GM18502 (cell line): Measurements from ENCODE around the gene HCN4.
"Not testable (repeated sequence)": the region's sequence is repeated elsewhere in the genome, so short reads cannot be mapped to it uniquely, and the experiment has no call there.

Experiments
- ATAC-seq: cut with Tn5 transposase; IDR thresholded peaks from one replicate; pipeline ENCODE4 v1.9.1; 2021; ENCODE audit warnings: mild to moderate bottlenecking; ENCODE audit not compliant: unreplicated experiment, poor library complexity

The HCN4 gene

GRCh38 chr15:73368301-73369136, at the start of gene HCN4:
Gene HCN4, minus strand, starts transcription at chr15:73368958. Its CDS starts 688 bp downstream, at chr15:73368270.
- no peak for ATAC-seq

DNA sequence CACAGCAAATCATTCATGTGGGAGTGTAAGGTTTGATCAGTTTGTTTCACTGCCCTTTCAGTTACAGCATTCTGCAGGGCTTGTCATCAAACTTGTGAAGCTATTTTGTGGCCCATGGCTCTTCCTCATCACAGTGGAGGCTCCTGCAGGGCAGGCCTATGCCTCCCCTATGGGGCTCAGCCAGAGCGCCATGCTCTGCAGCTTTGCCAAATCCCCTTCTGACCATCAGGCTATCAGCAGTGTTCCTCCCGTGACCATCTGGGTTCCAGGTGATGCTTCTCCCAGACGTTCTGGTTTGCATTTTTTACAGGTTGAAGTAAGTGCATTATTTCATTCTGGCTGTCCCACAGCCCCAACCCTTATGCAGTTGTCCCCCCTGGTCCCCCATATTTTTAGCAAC, 46.1 kb upstream of the HCN4 start:
- ATAC-seq: no peak

GRCh38 chr15:73403171-73403570, 34.4 kb upstream of the HCN4 start:
- no peak for ATAC-seq

DNA sequence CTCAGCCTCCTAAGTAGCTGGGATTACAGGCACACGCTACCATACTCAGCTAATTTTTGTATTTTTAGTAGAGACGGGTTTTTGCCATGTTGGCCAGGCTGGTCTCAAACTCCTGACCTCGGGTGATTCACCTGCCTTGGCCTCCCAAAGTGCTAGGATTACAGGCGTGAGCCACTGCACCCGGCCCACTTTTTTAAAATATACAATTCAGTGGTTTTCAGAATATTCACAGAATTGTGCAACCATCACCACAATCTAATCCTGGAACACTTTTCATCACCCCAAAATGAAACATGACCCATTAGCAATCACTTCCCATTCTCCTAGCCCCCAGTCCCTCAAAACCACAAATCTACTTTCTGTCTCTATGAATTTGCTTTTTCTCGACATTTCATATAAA, 31.5 kb upstream of the HCN4 start:
- ATAC-seq: not testable (repeated sequence)

DNA sequence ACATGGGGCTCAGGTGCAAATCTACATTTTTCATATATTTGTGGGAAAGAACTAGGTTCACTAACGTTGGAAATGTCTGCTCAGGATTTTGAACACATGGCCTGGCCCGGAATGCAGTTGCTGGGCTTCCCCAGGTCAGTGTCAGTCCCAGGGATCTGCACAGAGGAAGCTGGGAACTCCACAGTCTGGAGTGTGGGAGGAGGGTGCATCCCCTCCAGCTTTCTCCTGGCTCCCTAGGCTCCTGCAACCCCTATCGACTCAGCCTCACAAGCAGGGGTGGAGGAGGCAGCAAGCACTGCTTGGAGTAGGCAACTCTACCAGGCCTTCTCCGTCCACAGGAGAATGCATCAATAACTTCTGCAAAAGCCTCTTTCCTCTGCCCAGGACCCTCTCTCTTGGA, 30.1 kb upstream of the HCN4 start:
- ATAC-seq: no peak

DNA sequence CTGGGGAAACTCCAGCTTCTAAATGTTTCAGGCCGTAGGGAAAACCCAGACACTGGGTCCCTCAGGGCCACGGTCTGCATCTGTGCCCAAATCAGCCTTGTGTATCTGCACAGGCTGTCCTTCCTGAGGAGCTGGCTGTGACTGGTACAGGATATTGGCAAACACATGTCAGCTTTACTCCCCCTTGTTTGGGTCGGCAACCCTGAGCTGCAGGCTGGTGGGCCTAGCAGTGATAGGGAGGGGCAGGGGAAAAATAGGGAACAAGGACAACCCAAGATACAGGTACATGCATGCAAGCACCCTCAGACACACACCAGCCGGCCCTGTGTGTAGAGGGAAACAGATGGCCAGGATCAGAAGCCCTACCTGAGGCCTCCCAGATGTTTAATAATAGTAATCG, 28.7 kb upstream of the HCN4 start:
- ATAC-seq: no peak

- ATAC-seq: no peak
Observed at GRCh38 chr15:73395671-73396070, 26.9 kb upstream of the HCN4 start.

DNA sequence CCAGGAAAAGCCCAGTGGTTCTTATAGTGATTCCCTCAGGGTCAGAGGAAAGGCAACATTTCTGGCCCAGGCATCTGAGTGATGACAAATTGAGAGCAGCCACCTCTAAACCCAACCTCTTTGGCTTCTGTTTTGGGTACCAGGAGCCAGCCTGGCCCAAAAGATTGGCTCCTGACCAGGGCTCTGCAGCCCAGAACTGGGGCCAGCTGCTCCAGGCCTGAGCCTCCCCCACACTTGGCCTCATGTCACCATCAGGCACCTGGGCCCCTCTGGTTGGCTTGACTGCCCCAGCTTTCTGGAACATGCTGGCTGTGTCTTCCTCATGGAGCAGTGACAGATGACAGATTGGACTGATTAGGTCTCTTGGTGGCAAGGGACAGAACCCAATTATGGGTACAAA, 26.0 kb upstream of the HCN4 start:
- ATAC-seq: no peak

- no peak for ATAC-seq
Observed at GRCh38 chr15:73393336-73393735, 24.6 kb upstream of the HCN4 start.

- ATAC-seq: no peak
Observed at GRCh38 chr15:73392025-73392424, 23.3 kb upstream of the HCN4 start.

GRCh38 chr15:73391128-73391872, 22.5 kb upstream of the HCN4 start:
- ATAC-seq: no peak

- ATAC-seq: no peak
Observed at GRCh38 chr15:73389971-73390544, 21.3 kb upstream of the HCN4 start.

- no peak for ATAC-seq
Observed at GRCh38 chr15:73389539-73389938, 20.8 kb upstream of the HCN4 start.

- ATAC-seq: no peak
Observed at GRCh38 chr15:73388256-73388781, 19.6 kb upstream of the HCN4 start.

DNA sequence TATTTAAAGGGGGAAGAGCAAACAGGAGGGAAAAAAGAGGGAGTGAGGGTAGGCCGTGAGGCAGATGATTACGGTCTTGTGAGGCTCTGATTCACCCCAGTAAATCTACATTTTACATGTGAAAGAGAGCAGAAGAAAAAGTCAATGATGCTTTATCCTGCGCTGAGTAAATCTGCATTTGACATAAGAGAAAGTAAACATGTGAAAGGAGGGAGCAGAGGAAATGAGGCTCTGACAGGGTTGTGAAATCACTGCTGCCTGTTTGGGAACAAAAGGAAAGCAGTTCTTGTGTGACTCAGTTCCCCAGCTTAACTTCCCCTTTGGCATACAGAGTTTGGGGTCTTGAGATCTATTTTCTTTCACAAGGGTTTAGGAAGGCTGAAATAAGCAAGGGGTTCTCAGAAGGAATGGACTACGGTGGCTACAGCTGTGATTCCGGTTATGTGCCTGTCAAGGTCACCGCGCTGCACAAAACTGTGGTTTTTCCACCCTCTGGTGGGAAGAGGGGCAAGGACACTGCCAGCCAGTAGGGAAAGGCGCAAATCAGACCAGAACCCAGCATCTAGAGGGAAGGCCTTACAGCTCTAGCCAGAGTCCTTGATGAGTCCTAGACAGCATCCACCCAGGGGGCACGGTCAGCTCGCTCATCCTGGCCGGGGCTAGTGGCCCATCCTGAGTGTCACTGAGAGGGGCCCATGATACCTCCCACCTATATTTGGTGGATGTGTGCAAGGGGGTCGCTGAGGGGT, 18.9 kb upstream of the HCN4 start:
- ATAC-seq: no peak

- no peak for ATAC-seq
Observed at GRCh38 chr15:73386886-73387506, 18.2 kb upstream of the HCN4 start.

GRCh38 chr15:73386238-73386637, 17.5 kb upstream of the HCN4 start:
- no peak for ATAC-seq

GRCh38 chr15:73385205-73385604, 16.4 kb upstream of the HCN4 start:
- no peak for ATAC-seq

- ATAC-seq: no peak
Observed at GRCh38 chr15:73383310-73384189, 14.8 kb upstream of the HCN4 start.
